H9 (cell line): ENCODE measurements around the gene RPL5. TPM values are rescaled to one million over a fixed set of nuclear protein-coding genes. Genes with fewer than 3 reads are reported as not detected.

Experiments used
- DNase-seq: peaks from one replicate; pipeline ENCODE4 v3.0.0-alpha.2; 2017
- H2AFZ ChIP-seq: one replicate; pipeline ENCODE4 v1.6.1; 2013; ENCODE audit warnings: mild to moderate bottlenecking, low read length, control low read depth, moderate library complexity
- H2AK5ac ChIP-seq: 2 replicates; pipeline ENCODE4 v1.6.1; 2013; ENCODE audit warnings: low read length, control low read depth, mixed read lengths; ENCODE audit not compliant: insufficient read length
- H2BK120ac ChIP-seq: one replicate; pipeline ENCODE4 v1.6.1; 2013; ENCODE audit warnings: low read depth, mild to moderate bottlenecking, low read length, control low read depth, inconsistent platforms; ENCODE audit not compliant: poor library complexity, severe bottlenecking
- H2BK12ac ChIP-seq: 2 replicates; pipeline ENCODE4 v1.6.1; 2013; ENCODE audit warnings: low read length, control low read depth, mixed read lengths, low read depth; ENCODE audit not compliant: insufficient read length
- H2BK15ac ChIP-seq: 2 replicates; pipeline ENCODE4 v1.6.1; 2013; ENCODE audit warnings: low read depth, low read length, control low read depth
- H2BK20ac ChIP-seq: one replicate; pipeline ENCODE4 v1.6.1; 2013; ENCODE audit warnings: low read depth, mild to moderate bottlenecking, low read length, control low read depth, inconsistent platforms; ENCODE audit not compliant: poor library complexity, severe bottlenecking
- H2BK5ac ChIP-seq: 2 replicates; pipeline ENCODE4 v1.6.1; 2013; ENCODE audit warnings: low read length, control low read depth, mixed read lengths; ENCODE audit not compliant: insufficient read length
- H3K14ac ChIP-seq: 2 replicates; pipeline ENCODE4 v1.6.1; 2013; ENCODE audit warnings: low read length, control low read depth; ENCODE audit not compliant: insufficient read depth
- H3K18ac ChIP-seq: 2 replicates; pipeline ENCODE4 v1.6.1; 2013; ENCODE audit warnings: low read depth, mild to moderate bottlenecking, mixed read lengths, low read length, control low read depth; ENCODE audit not compliant: insufficient read length
- H3K23ac ChIP-seq: 2 replicates; pipeline ENCODE4 v1.6.1; 2013; ENCODE audit warnings: low read length, control low read depth, mixed read lengths, low read depth; ENCODE audit not compliant: insufficient read length
- H3K23me2 ChIP-seq: 2 replicates; pipeline ENCODE4 v1.6.1; 2013; ENCODE audit warnings: low read depth, mild to moderate bottlenecking, mixed read lengths, low read length, control low read depth; ENCODE audit not compliant: insufficient read length, poor library complexity, severe bottlenecking
- H3K27ac ChIP-seq: 2 replicates; pipeline ENCODE4 v1.5.1; 2013; ENCODE audit warnings: low read length, control low read depth, mixed read lengths, low read depth; ENCODE audit not compliant: insufficient read length
- H3K27me3 ChIP-seq: 2 replicates; pipeline ENCODE4 v1.6.1; 2013; ENCODE audit warnings: low read length, control low read depth, inconsistent platforms; ENCODE audit not compliant: insufficient read depth
- H3K4ac ChIP-seq: 2 replicates; pipeline ENCODE4 v1.6.1; 2013; ENCODE audit warnings: low read depth, mild to moderate bottlenecking, control low read depth, inconsistent platforms, low read length, moderate library complexity
- H3K4me1 ChIP-seq: 2 replicates; pipeline ENCODE4 v1.6.1; 2013; ENCODE audit warnings: low read length, control low read depth, inconsistent platforms; ENCODE audit not compliant: insufficient read depth
- H3K4me2 ChIP-seq: 2 replicates; pipeline ENCODE4 v1.6.1; 2013; ENCODE audit warnings: low read length, control low read depth, mixed read lengths; ENCODE audit not compliant: insufficient read length, insufficient read depth
- H3K56ac ChIP-seq: 2 replicates; pipeline ENCODE4 v1.6.1; 2013; ENCODE audit warnings: low read depth, mild to moderate bottlenecking, mixed read lengths, low read length, control low read depth; ENCODE audit not compliant: insufficient read length
- H3K79me1 ChIP-seq: 2 replicates; pipeline ENCODE4 v1.6.1; 2013; ENCODE audit warnings: low read depth, mild to moderate bottlenecking, moderate library complexity, low read length, control low read depth, inconsistent platforms; ENCODE audit not compliant: insufficient read depth, poor library complexity, severe bottlenecking
- H3K79me2 ChIP-seq: 2 replicates; pipeline ENCODE4 v1.6.1; 2013; ENCODE audit warnings: low read length, control low read depth, inconsistent platforms; ENCODE audit not compliant: insufficient read depth
- H3K9ac ChIP-seq: 2 replicates; pipeline ENCODE4 v1.6.1; 2013; ENCODE audit warnings: low read length, control low read depth, mixed read lengths; ENCODE audit not compliant: insufficient read length; ENCODE audit errors: extremely low read depth
- H3K9me3 ChIP-seq: one replicate; pipeline ENCODE4 v1.6.1; 2013; ENCODE audit warnings: low read depth, low read length, inconsistent platforms; ENCODE audit not compliant: control insufficient read depth
- H3T11ph ChIP-seq: one replicate; pipeline ENCODE4 v1.6.1; 2013; ENCODE audit warnings: mild to moderate bottlenecking, low read length, control low read depth, inconsistent platforms
- H4K20me1 ChIP-seq: one replicate; pipeline ENCODE4 v1.6.1; 2013; ENCODE audit not compliant: control insufficient read depth, insufficient read length, insufficient read depth
- H4K5ac ChIP-seq: 2 replicates; pipeline ENCODE4 v1.6.1; 2013; ENCODE audit warnings: low read depth, mild to moderate bottlenecking, mixed read lengths, low read length, control low read depth; ENCODE audit not compliant: insufficient read length
- H4K8ac ChIP-seq: replicated peaks from 2 replicates; pipeline ENCODE4 v1.6.1; 2013; ENCODE audit warnings: low read length, control low read depth, mixed read lengths, low read depth; ENCODE audit not compliant: insufficient read length
- H4K91ac ChIP-seq: 2 replicates; pipeline ENCODE4 v1.6.1; 2013; ENCODE audit warnings: low read depth, mild to moderate bottlenecking, moderate library complexity, mixed read lengths, low read length, control low read depth; ENCODE audit not compliant: insufficient read length
- H3K27ac Mint-ChIP-seq, 3 experiments: 2 replicates in 2 of 3; 3 replicates in 1 of 3; pipeline ENCODE4 v1.8.0; 2020 to 2021; ENCODE audit warnings: mixed read lengths in 3 of 3, mild to moderate bottlenecking in 1 of 3, moderate library complexity in 1 of 3
- H3K27me3 Mint-ChIP-seq: 2 replicates; pipeline ENCODE4 v1.8.0; 2021; ENCODE audit warnings: low read depth, mild to moderate bottlenecking, moderate library complexity, mixed read lengths
- H3K36me3 Mint-ChIP-seq, 3 experiments: 2 replicates in 2 of 3; 3 replicates in 1 of 3; pipeline ENCODE4 v1.8.0; 2020 to 2021; ENCODE audit warnings: low read depth in 3 of 3, mixed read lengths in 3 of 3; ENCODE audit not compliant: insufficient read depth in 1 of 3
- H3K4me1 Mint-ChIP-seq, 2 experiments: 2 replicates each; pipeline ENCODE4 v1.8.0; 2020; ENCODE audit warnings: mixed read lengths in 2 of 2
- H3K4me3 Mint-ChIP-seq, 2 experiments: 2 replicates in 1 of 2; 3 replicates in 1 of 2; pipeline ENCODE4 v1.8.0; 2020 to 2021; ENCODE audit warnings: mild to moderate bottlenecking in 2 of 2, mixed read lengths in 2 of 2, moderate library complexity in 1 of 2
- H3K9me3 Mint-ChIP-seq, 2 experiments: 2 replicates in 1 of 2; 3 replicates in 1 of 2; pipeline ENCODE4 v1.8.0; 2020; ENCODE audit warnings: mild to moderate bottlenecking in 2 of 2, mixed read lengths in 2 of 2, moderate library complexity in 1 of 2
- CTCF ChIP-seq: fragments of 200-600 bp; sonication (generic); conservative IDR thresholded peaks from 3 replicates; pipeline ENCODE4 v1.8.0; 2021; ENCODE audit warnings: antibody characterized with exemption, mild to moderate bottlenecking
- WGBS: extraction: QIAGEN DNeasy Blood & Tissue Kit; methylation state at CpG from one replicate; pipeline ENCODE4 v1.1.7; 2013; ENCODE audit warnings: missing lambda C conversion rate, low lambda C conversion rate, mixed read lengths; ENCODE audit not compliant: insufficient read length; ENCODE audit errors: extremely low coverage; 5-methylcytosine and 5-hydroxymethylcytosine counted together
- total RNA-seq: library from RNA; stranded (reverse); gene quantifications from 2 replicates; pipeline ENCODE4 v1.2.1, GENCODE V29; 2021

Gene RPL5
- total RNA-seq, 1 experiment from 2014 or later = 1,608 TPM

GRCh38 chr1:92832537-92833114 is 786 bp downstream of the RPL5 start:
- H4K5ac ChIP-seq = peak overlapping the region; percentile 86
- peaks cover 56 to 58% (median 58%) of the 10 kb centered on the region in 3 experiments for H3K36me3 Mint-ChIP-seq
- H3K9me3 ChIP-seq = no peaks in the 10 kb centered on the region
- peak overlapping the region; percentile 100 for H3K9ac ChIP-seq
- peak overlapping the region; percentile 1 for H3K27ac ChIP-seq
- peak overlapping the region; percentile 92 for H3K23ac ChIP-seq
- H2BK120ac ChIP-seq = peak overlapping the region; percentile 12
- H3K56ac ChIP-seq = peak overlapping the region; percentile 5
- no peak for TF ChIP-seq CTCF
- H3K23me2 ChIP-seq = peaks cover 5% of the 10 kb centered on the region
- no CpG with 5 or more reads among the region's 19 CpGs for WGBS
- no peak for DNase-seq
- H3K9me3 Mint-ChIP-seq = peaks cover 3 to 4% of the 10 kb centered on the region in 2 experiments; a peak in 3 of 5 replicates
- peak overlapping the region; percentile 3 for H4K91ac ChIP-seq
- H3K4me2 ChIP-seq = peak overlapping the region; percentile 98
- no peak overlapping the region for H3T11ph ChIP-seq
- H2AFZ ChIP-seq = no peak overlapping the region
- H2AK5ac ChIP-seq = no peak overlapping the region
- no peak overlapping the region for H2BK15ac ChIP-seq
- no peak overlapping the region for H4K8ac ChIP-seq
- H3K18ac ChIP-seq = peak overlapping the region; percentile 88
- H3K14ac ChIP-seq = peak overlapping the region; percentile 89
- H3K79me1 ChIP-seq = peaks cover 7% of the 10 kb centered on the region
- H3K27ac Mint-ChIP-seq = peak overlapping the region; percentile 99 to 100 (median 99)
- no peak overlapping the region for H2BK12ac ChIP-seq
- peaks cover 34 to 40% of the 10 kb centered on the region in 2 experiments for H3K4me1 Mint-ChIP-seq
- peak overlapping the region; percentile 11; the same call in 1 of the 2 replicates for H3K4ac ChIP-seq
- H3K27me3 Mint-ChIP-seq = no peaks in the 10 kb centered on the region
- H2BK20ac ChIP-seq = no peak overlapping the region
- peaks cover 36% of the 10 kb centered on the region for H3K79me2 ChIP-seq
- no peaks in the 10 kb centered on the region for H4K20me1 ChIP-seq
- peak overlapping the region; percentile 49 for H2BK5ac ChIP-seq
- peak overlapping the region; percentile 99 to 100 for H3K4me3 Mint-ChIP-seq
- no peaks in the 10 kb centered on the region; the same call in 1 of the 2 replicates for H3K4me1 ChIP-seq
- no peaks in the 10 kb centered on the region for H3K27me3 ChIP-seq
